ENCODE measurements around the gene RARG. TPM values are rescaled to one million over a fixed set of nuclear protein-coding genes. Genes with fewer than 3 reads are reported as not detected.

Gene RARG
- total and polyA plus RNA-seq, 2 of the 8 experiments (the other 6 are each of a cell fraction or from before 2014, with no cell fraction given): 68.6 to 68.9 TPM

DNA sequence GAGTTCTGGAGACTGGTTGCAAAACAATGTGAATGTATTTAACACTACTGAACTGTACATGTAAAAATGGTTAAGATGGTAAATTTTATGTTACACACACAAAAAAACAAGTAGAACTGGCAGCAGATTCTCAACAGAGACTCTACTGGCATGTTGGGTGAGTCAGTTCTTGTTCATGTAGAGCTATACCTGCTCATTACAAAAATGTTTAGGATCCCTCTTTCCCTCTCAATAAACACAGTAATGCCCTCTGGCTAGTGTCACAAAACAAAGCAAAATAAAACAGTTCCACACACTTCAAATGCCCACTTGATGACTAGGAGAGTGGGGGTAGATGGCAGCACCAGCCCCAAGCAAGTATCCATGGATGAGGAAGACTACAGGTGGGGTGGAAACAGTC, 65.2 kb downstream of the RARG start:
- H3K23me2 ChIP-seq (ENCODE audit: low read depth, low read length): no peaks in the 10 kb centered on the region
- peaks cover 1% of the 10 kb centered on the region in 2 experiments for H4K20me1 ChIP-seq (replicated peaks in 1 of 2; ENCODE audit: control insufficient read depth in 1 of 2, insufficient read depth in 2 of 2, low read length in 2 of 2)
- no peak overlapping the region for H2BK120ac ChIP-seq (replicated peaks; ENCODE audit: low read depth, low read length)
- H4K91ac ChIP-seq (replicated peaks; ENCODE audit: insufficient read length, low read length): no peak overlapping the region
- no peak overlapping the region for H3K14ac ChIP-seq (ENCODE audit: insufficient read length)
- H3K4me2 ChIP-seq (ENCODE audit: insufficient read depth in 1 of 2, low read depth in 2 of 2, low read length in 2 of 2): no peak overlapping the region
- H3K4me3 ChIP-seq (ENCODE audit: extremely low read depth in 1 of 4, insufficient read depth in 2 of 4, low read depth in 3 of 4, low read length in 4 of 4): no peak overlapping the region
- no peak overlapping the region for H3K9ac ChIP-seq (replicated peaks in 1 of 4; ENCODE audit: extremely low read depth in 1 of 4, low read depth in 3 of 4, low read length in 3 of 4)
- no peak overlapping the region for H2BK15ac ChIP-seq (ENCODE audit: low read length)
- no peak for DNase-seq (ENCODE audit: low read depth in 1 of 2, low spot score in 2 of 2)
- H3K23ac ChIP-seq (ENCODE audit: insufficient read length): no peak overlapping the region
- no peak overlapping the region for H2AK5ac ChIP-seq (ENCODE audit: low read depth, low read length)
- H3K18ac ChIP-seq (ENCODE audit: extremely low read depth, low read length): no peak overlapping the region
- no peak overlapping the region for H3K56ac ChIP-seq (replicated peaks; ENCODE audit: insufficient read length, low read depth, low read length)
- no peak overlapping the region for H2BK20ac ChIP-seq (ENCODE audit: low read length)
- no peaks in the 10 kb centered on the region for H3K9me3 ChIP-seq (ENCODE audit: insufficient read depth in 2 of 2, low read depth in 1 of 2, low read length in 1 of 2)
- no peak overlapping the region for H3K27ac ChIP-seq (ENCODE audit: low read depth, low read length)
- peaks cover 0 to 3% (median 1%) of the 10 kb centered on the region in 4 experiments; a peak in 1 of 7 replicates for H3K4me1 ChIP-seq (replicated peaks in 1 of 4; ENCODE audit: control insufficient read depth in 3 of 4, insufficient read depth in 4 of 4, low read length in 3 of 4)
- no peak overlapping the region for H4K8ac ChIP-seq (ENCODE audit: extremely low read depth, insufficient read depth, low read length)
- H2AFZ ChIP-seq (ENCODE audit: low read length): no peak overlapping the region
- ChIA-PET POLR2A (ENCODE audit: partially characterized antibody) (no interaction called here), CTCF (ENCODE audit: partially characterized antibody) (interaction anchor here (1.0 to 1.1 kb wide), 2 partner anchors 9 to 63 kb away, joined by 3 to 4 read pairs; partner anchors contain the start of gene SOAT2)
- no peaks in the 10 kb centered on the region for H3K79me2 ChIP-seq (ENCODE audit: control insufficient read depth in 1 of 2, insufficient read depth in 2 of 2, low read length in 2 of 2)
- no peak overlapping the region for H3K4ac ChIP-seq (replicated peaks; ENCODE audit: insufficient read length, low read depth, low read length)
- no peak overlapping the region for H2BK12ac ChIP-seq (ENCODE audit: low read depth, low read length)
- H3K36me3 ChIP-seq (ENCODE audit: control insufficient read depth in 2 of 4, insufficient read depth in 4 of 4, low read length in 3 of 4): no peaks in the 10 kb centered on the region
- no peak overlapping the region for H2BK5ac ChIP-seq (ENCODE audit: low read depth, low read length)
- no peak for FAIRE-seq
- H3K27me3 ChIP-seq (replicated peaks in 1 of 4; ENCODE audit: control insufficient read depth in 3 of 4, extremely low read depth in 1 of 4, insufficient read depth in 3 of 4, low read length in 3 of 4): peaks cover 0 to 10% (median 5%) of the 10 kb centered on the region in 4 experiments; a peak in 6 of 7 replicates
- no peak overlapping the region for H4K5ac ChIP-seq (ENCODE audit: insufficient read length, low read depth, low read length)
- no peaks in the 10 kb centered on the region for H3K79me1 ChIP-seq (ENCODE audit: low read depth, low read length)
- TF ChIP-seq SAP30 (IDR thresholded peaks at IDR 0.05; ENCODE audit: insufficient read depth, insufficient replicate concordance, low read length) (no peak), RBBP5 (IDR thresholded peaks at IDR 0.05; ENCODE audit: borderline replicate concordance, low read depth, low read length) (no peak), TEAD4 (IDR thresholded peaks at IDR 0.05; ENCODE audit: low read depth, low read length) (no peak), SIN3A (conservative IDR thresholded peaks at IDR 0.05 in 1 of 2, IDR thresholded peaks at IDR 0.05 in 1 of 2; ENCODE audit: low read depth in 1 of 2, low read length in 2 of 2) (no peak), RXRA (IDR thresholded peaks at IDR 0.05; ENCODE audit: insufficient read depth, low read depth, low read length) (no peak), RFX5 (IDR thresholded peaks at IDR 0.05; ENCODE audit: borderline replicate concordance, low read depth, low read length) (no peak)
- TF ChIP-seq, protein P1, sequence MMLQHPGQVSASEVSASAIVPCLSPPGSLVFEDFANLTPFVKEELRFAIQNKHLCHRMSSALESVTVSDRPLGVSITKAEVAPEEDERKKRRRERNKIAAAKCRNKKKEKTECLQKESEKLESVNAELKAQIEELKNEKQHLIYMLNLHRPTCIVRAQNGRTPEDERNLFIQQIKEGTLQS (IDR thresholded peaks at IDR 0.05; ENCODE audit: insufficient read depth, low read depth, low read length): no peak
